ENCODE data around the gene MPP2. TPM values are rescaled to one million over a fixed set of nuclear protein-coding genes. Genes with fewer than 3 reads are reported as not detected.

The MPP2 gene
- total RNA-seq, 2 experiments from 2014 or later, result 0.16 to 0.67 TPM

GRCh38 chr17:43825567-43825966 is 81.8 kb downstream of the MPP2 start:
- Histone ChIP-seq H3K4me3 (ENCODE audit: low read depth, low read length, poor library complexity, severe bottlenecking) (no peak overlapping the region), H3K9me2 (ENCODE audit: insufficient read depth, low read length) (no peaks in the 10 kb centered on the region), H3K9me3 (ENCODE audit: low read length) (no peaks in the 10 kb centered on the region), H4K20me1 (ENCODE audit: insufficient read depth, low read length) (no peaks in the 10 kb centered on the region), H2AFZ (ENCODE audit: low read length) (no peak overlapping the region), H3K79me2 (ENCODE audit: insufficient read depth, low read depth, low read length) (no peaks in the 10 kb centered on the region), H3K36me3 (ENCODE audit: insufficient read depth, low read length) (no peaks in the 10 kb centered on the region), H3K4me1 (ENCODE audit: insufficient read depth, low read length, poor library complexity, severe bottlenecking) (no peaks in the 10 kb centered on the region), H3K27ac (ENCODE audit: low read depth, low read length, poor library complexity, severe bottlenecking) (no peak overlapping the region), H3K4me2 (ENCODE audit: low read length) (no peak overlapping the region)
- ChIA-PET CTCF (ENCODE audit: unreplicated experiment) (no interaction called here), POLR2A (interaction anchor here (0.6 kb wide), 1 partner anchor 270 kb away, joined by 4 read pairs; no protein-coding TSS in a partner anchor)
- no TSS peak for BruUV-seq (replicated peaks)
- DNase-seq (ENCODE audit: low spot score), result no peak
- intact Hi-C loops (cut with micrococcal nuclease; ENCODE audit: unreplicated experiment), result no loop called here
- TF ChIP-seq EZH2phosphoT487 (IDR thresholded peaks at IDR 0.05; ENCODE audit: borderline replicate concordance, low read depth, low read length) (no peak), CTCF (conservative IDR thresholded peaks at IDR 0.05; ENCODE audit: low read length) (no peak)

Other genes with a start within 250 kb of the MPP2 start
- not detected in 2 replicates for gene MEOX1, start 245.6 kb downstream of the MPP2 start, total RNA-seq (2014; rRNA removed; shearing (Covaris generic))
- not detected in 2 replicates for gene MEOX1, start 245.6 kb downstream of the MPP2 start, total RNA-seq (2022)
- not detected in 2 replicates for gene SOST, start 148.7 kb downstream of the MPP2 start, total RNA-seq (2014; rRNA removed; shearing (Covaris generic))
- gene SOST, start 148.7 kb downstream of the MPP2 start, total RNA-seq (2022), result not detected in 2 replicates
- gene DUSP3, start 128.6 kb downstream of the MPP2 start, total RNA-seq (2014; rRNA removed; shearing (Covaris generic)), result 3.0 and 9.0 TPM in 2 replicates
- 6.9 and 9.8 TPM in 2 replicates for gene DUSP3, start 128.6 kb downstream of the MPP2 start, total RNA-seq (2022)
- gene CFAP97D1, start 127.1 kb downstream of the MPP2 start, total RNA-seq (2014; rRNA removed; shearing (Covaris generic)), result not detected in 2 replicates
- not detected in 2 replicates for gene CFAP97D1, start 127.1 kb downstream of the MPP2 start, total RNA-seq (2022)
- not detected in 2 replicates for gene MPP3, start 74.4 kb downstream of the MPP2 start, total RNA-seq (2014; rRNA removed; shearing (Covaris generic))
- not detected in 2 replicates for gene MPP3, start 74.4 kb downstream of the MPP2 start, total RNA-seq (2022)
- not detected in 2 replicates for gene CD300LG, start 60.4 kb downstream of the MPP2 start, total RNA-seq (2014; rRNA removed; shearing (Covaris generic))
- gene CD300LG, start 60.4 kb downstream of the MPP2 start, total RNA-seq (2022), result not detected in 2 replicates
- not detected in 2 replicates for gene PPY, start 34.9 kb upstream of the MPP2 start, total RNA-seq (2014; rRNA removed; shearing (Covaris generic))
- not detected in 2 replicates for gene PPY, start 34.9 kb upstream of the MPP2 start, total RNA-seq (2022)
- not detected in 2 replicates for gene PYY, start 46.4 kb upstream of the MPP2 start, total RNA-seq (2014; rRNA removed; shearing (Covaris generic))
- gene PYY, start 46.4 kb upstream of the MPP2 start, total RNA-seq (2022), result not detected in 2 replicates
- 0.32 and 0.54 TPM in 2 replicates for gene NAGS, start 97.1 kb upstream of the MPP2 start, total RNA-seq (2014; rRNA removed; shearing (Covaris generic))
- 0.61 and 1.5 TPM in 2 replicates for gene NAGS, start 97.1 kb upstream of the MPP2 start, total RNA-seq (2022)
- 27.2 and 41.9 TPM in 2 replicates for gene TMEM101, start 107.4 kb upstream of the MPP2 start, total RNA-seq (2014; rRNA removed; shearing (Covaris generic))
- gene TMEM101, start 107.4 kb upstream of the MPP2 start, total RNA-seq (2022), result 22.5 and 26.5 TPM in 2 replicates
- gene LSM12, start 159.1 kb upstream of the MPP2 start, total RNA-seq (2014; rRNA removed; shearing (Covaris generic)), result 26.6 and 35.4 TPM in 2 replicates
- gene LSM12, start 159.1 kb upstream of the MPP2 start, total RNA-seq (2022), result 67.9 and 68.0 TPM in 2 replicates
- 10.7 and 20.6 TPM in 2 replicates for gene G6PC3, start 163.2 kb upstream of the MPP2 start, total RNA-seq (2014; rRNA removed; shearing (Covaris generic))
- gene G6PC3, start 163.2 kb upstream of the MPP2 start, total RNA-seq (2022), result 41.4 and 46.1 TPM in 2 replicates
- gene HDAC5, start 216.1 kb upstream of the MPP2 start, total RNA-seq (2014; rRNA removed; shearing (Covaris generic)), result 26.4 and 41.5 TPM in 2 replicates
- 31.4 and 36.3 TPM in 2 replicates for gene HDAC5, start 216.1 kb upstream of the MPP2 start, total RNA-seq (2022)
- gene HROB, start 234.4 kb upstream of the MPP2 start, total RNA-seq (2014; rRNA removed; shearing (Covaris generic)), result 10.9 and 13.3 TPM in 2 replicates
- gene HROB, start 234.4 kb upstream of the MPP2 start, total RNA-seq (2022), result 24.7 and 27.3 TPM in 2 replicates